HG03558 (cell line): ENCODE data around the gene SORCS2.

Experiments
- ATAC-seq: cut with Tn5 transposase; IDR thresholded peaks from one replicate; pipeline ENCODE4 v1.9.1; 2021; ENCODE audit warnings: moderate number of reproducible peaks; ENCODE audit not compliant: unreplicated experiment; ENCODE audit errors: extremely low read depth

The SORCS2 gene

DNA sequence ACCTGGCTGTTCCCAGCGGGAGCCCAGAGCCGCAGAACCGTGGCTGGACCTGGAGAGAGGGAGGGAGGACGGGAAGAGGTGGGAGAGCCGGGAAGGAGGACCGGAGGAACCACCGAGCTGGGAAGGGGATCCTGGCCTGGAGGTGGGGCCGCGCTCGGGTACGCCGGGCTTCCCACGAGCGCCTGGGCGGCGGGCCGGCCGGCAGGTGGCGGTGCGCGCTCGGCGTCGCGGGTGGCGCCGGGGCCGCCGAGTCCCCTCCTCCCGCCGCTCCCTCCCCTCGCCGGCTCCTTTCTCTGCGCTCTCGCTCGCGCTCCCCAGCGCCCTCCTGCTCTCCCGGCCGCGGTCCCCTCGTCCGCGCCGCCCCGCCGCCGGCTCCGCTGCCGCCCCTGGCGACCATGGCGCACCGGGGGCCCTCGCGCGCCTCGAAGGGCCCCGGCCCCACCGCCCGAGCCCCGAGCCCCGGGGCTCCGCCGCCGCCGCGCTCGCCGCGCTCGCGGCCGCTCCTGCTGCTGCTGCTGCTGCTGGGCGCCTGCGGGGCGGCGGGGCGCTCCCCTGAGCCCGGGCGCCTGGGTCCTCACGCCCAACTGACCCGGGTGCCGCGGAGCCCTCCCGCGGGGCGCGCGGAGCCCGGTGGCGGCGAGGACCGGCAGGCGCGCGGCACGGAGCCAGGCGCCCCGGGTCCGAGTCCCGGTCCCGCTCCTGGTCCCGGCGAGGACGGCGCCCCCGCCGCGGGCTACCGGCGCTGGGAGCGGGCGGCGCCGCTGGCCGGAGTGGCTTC, at the start of gene SORCS2:
Gene SORCS2, plus strand, starts transcription at position 287 of the 778 bp plus-strand sequence.
- no peak for ATAC-seq

GRCh38 chr4:7144374-7145290, 47.7 kb upstream of the SORCS2 start:
- no peak for ATAC-seq

GRCh38 chr4:7145291-7145934, 46.9 kb upstream of the SORCS2 start:
- ATAC-seq = no peak

- no peak for ATAC-seq
Measured at GRCh38 chr4:7146059-7146785, 46.1 kb upstream of the SORCS2 start.

GRCh38 chr4:7146786-7147115, 45.6 kb upstream of the SORCS2 start:
- ATAC-seq = no peak

DNA sequence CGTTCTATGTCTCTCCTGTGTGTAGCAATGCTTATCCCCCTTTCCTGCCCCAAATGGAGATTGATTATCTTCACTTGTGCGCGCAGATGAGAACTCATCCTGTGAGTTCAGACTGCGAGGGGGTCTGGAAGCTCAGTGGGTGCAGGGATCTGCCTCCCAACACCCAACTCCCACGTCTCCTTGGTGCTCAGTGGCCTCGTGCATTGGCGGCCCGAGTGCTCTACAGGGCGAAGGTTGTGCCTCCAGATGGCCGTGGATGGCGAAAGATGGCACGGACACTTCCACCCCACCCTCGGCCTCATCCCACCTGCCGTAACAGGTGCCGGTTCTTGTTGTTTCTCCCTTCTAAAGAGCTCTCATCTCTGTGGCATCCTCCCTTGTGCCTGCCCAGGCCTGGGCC, 45.1 kb upstream of the SORCS2 start:
- no peak for ATAC-seq

DNA sequence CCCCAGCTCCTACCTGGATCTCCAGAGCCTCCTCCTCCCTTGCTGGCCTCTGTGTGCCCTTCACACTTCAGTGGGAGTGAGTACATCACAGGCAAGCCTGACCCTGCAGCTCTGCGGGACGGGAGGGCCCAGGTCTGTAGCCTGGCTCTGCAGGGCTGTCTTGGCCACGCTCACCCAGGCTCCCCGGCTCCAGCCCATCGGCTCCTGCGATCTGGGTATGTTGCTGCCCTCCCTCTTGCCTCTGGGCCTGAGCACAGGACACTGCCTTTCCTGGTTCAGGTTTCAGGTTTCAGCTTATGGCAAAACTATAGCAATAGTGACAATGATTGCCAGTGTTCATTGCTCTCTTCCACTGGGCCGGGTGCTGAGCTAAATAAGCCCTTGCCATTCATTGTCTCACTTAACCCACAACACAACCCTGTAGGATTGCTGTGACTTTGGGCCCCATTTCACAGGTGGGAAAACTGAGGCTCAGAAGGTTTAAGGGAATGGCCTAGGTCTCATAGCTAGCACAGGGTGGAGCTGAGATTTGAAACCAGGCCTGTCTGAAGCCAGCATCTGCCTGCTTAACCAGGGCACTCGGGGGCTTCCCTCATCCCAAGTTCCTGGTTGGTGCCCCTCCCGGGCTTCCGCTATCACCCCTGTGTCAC, 44.6 kb upstream of the SORCS2 start:
- ATAC-seq = no peak

GRCh38 chr4:7148337-7148736, 44.0 kb upstream of the SORCS2 start:
- no peak for ATAC-seq

- ATAC-seq = no peak
Measured at GRCh38 chr4:7150036-7150635, 42.2 kb upstream of the SORCS2 start.

DNA sequence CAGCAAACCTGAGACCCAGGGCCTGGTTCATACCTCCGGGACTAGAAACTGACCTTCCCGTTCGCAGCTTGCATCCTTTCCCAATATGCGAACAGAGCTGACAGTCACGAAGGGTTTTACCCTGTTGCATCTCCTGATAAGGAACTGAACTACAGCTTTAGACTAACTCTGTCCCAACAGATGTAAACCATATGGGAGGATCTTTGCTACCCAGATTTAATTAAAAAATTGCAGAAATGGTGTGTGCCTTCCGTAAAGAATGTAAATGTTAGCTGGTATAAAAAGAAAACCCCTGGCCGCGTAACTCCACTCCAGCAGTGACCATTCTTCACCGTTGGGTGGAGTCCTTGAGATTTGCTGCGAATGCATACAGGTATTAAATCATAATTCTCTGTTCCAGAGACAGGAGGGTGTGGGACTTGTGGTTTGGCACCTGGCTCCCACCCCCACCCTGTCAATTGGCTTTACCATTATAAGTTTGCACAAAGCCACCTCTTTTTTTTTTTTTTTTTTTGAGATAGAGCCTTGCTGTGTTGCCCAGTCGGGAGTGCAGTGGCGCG, 40.6 kb upstream of the SORCS2 start:
- ATAC-seq = no peak

DNA sequence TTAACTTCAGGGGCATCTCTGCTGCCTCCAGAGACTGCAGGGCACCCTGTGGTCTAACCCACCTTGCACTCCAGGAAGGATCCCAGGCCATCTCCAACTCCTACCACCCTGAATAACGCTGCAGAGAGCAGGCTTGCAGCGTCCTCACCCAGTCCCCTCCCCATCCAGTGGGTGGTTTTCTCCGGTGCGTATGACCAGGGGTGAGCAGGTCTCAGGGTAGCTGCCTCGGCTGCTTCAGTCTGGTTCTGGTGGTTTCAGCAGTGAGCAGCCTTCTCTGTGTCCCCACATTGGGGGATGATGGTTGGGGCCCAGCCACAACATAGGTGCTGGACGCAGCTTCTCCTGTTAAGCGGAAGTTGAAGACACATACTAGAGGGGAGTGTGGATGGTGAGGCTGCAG, 38.6 kb upstream of the SORCS2 start:
- ATAC-seq = no peak

DNA sequence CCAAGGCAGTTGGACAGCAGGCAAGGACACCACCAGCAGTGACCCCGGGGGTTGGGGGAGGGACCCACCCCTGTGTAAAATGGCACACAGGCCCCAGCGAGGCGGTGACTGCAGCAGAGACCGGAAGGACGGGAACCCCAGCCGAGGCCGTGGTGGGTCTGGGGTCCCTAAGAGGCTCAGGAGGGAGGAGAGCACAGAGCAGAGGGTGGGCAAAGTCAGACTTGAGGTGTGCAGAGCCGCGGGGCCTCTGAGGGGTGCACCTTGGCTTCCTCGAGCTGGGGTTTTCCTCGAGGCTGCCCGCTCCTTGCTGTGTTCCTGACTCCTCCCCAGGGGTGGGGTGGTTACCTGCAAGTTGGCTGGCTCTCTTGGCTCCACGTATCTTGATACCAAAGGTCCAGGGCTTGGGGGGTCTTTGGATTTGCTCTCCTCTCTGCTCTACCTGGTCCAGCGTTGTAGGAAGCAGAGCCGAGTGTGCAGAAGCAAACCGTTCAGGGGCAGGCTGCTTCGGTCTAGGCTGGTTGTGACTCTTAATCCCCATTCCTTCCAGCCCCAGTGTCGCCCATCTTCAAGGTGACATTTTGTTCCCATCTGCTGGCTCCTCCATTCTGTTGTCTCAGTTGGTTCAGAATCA, 37.9 kb upstream of the SORCS2 start:
- no peak for ATAC-seq

- ATAC-seq = no peak
Measured at GRCh38 chr4:7155590-7156071, 36.7 kb upstream of the SORCS2 start.

DNA sequence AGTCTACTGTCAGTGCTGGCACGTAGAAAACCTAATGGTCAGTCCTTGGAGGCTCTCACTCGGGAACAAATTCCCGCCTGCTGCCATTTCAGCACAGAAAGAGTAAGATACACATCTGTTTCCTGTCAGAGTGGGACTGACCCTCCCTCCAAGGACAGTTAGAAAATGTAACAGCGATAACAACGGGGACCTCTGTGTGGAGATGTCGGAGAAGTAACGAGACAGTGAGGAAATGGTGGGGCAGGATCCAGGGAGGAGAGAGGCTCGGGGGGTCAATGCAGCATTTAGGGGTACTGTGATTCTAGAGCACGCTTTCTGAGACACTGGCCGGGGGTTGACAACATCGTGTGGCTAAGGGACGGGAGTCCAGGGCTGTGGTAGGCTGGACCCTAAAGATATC, 36.0 kb upstream of the SORCS2 start:
- ATAC-seq = no peak

DNA sequence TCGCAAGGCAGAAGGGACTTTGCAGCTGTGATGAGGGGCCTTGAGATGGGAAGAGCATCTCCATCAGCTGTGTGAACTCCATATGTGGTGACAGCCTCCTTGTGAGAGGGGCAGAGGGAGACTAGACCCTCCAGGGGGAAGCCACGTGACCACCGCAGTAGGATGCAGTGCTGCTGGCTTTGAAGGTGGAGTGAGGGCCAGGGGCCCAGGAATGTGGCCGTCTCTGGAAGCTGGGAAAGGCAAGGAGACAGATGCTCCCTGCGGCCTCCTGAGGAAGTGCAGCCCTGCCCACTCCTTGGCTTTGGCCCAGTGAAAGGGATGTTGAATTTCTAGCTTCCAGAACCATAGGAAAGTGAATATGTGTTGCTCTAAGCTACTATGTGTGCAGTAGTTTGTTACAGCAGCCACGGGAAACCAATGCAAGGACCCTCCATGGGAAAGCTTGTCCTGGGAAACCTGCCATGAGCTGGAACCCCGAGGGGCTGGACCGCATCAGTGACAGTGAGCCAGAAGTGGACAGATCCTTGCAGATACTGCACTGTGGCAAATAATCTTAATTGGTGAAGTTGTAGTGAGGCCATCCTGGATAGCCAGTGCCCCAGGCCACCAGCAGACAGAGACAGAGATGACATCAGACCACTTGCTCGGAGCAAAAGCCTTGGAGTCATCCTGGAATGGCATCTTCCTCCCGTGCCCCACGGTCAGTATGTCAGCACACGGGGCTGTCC, 35.4 kb upstream of the SORCS2 start:
- no peak for ATAC-seq

GRCh38 chr4:7157666-7158065, 34.7 kb upstream of the SORCS2 start:
- ATAC-seq = no peak

- ATAC-seq = no peak
Measured at GRCh38 chr4:7158081-7158750, 34.1 kb upstream of the SORCS2 start.
